Fibroblast of the conjunctiva (primary cell): Measurements from ENCODE around the gene CPLANE2.

Experiments
- DNase-seq: peaks from one replicate; pipeline ENCODE4 v3.0.0-alpha.2; 2010; ENCODE audit warnings: low read depth

CPLANE2 gene

GRCh38 chr1:16187748-16188401, 49.1 kb downstream of the CPLANE2 start:
- DNase-seq: peak; percentile 61

GRCh38 chr1:16186655-16187235, 50.2 kb downstream of the CPLANE2 start:
- DNase-seq: no peak

GRCh38 chr1:16184557-16185303, 52.3 kb downstream of the CPLANE2 start:
- DNase-seq: no peak

- no peak for DNase-seq
Measured at GRCh38 chr1:16183765-16184556, 53.0 kb downstream of the CPLANE2 start.

GRCh38 chr1:16183179-16183578, 53.8 kb downstream of the CPLANE2 start:
- peak; percentile 64 for DNase-seq

- DNase-seq: peak; percentile 86
Measured at GRCh38 chr1:16181887-16182719, 54.9 kb downstream of the CPLANE2 start.
